Hepatocyte (in vitro differentiated cells): ENCODE results near the gene CFAP126. TPM values are rescaled to one million over a fixed set of nuclear protein-coding genes. Genes with fewer than 3 reads are reported as not detected.

ENCODE experiments used
- DNase-seq: peaks from one replicate; pipeline ENCODE4 v3.0.0-alpha.2; 2016; ENCODE audit warnings: low spot score
- H2AFZ ChIP-seq: fragments of 200-600 bp; sonication (generic); 2 replicates; pipeline ENCODE4 v1.6.0; 2016; ENCODE audit warnings: antibody characterized with exemption, mild to moderate bottlenecking
- H3K27ac ChIP-seq: fragments of 200-600 bp; sonication (generic); 2 replicates; pipeline ENCODE4 v1.5.1; 2016; ENCODE audit warnings: mild to moderate bottlenecking
- H3K27me3 ChIP-seq: fragments of 200-600 bp; sonication (generic); 2 replicates; pipeline ENCODE4 v1.6.1; 2016
- H3K36me3 ChIP-seq: fragments of 200-600 bp; sonication (generic); replicated peaks from 2 replicates; pipeline ENCODE4 v1.5.1; 2016; ENCODE audit warnings: low read depth; ENCODE audit not compliant: insufficient read depth
- H3K4me1 ChIP-seq: fragments of 200-600 bp; sonication (generic); 2 replicates; pipeline ENCODE4 v1.5.1; 2016; ENCODE audit warnings: mild to moderate bottlenecking, moderate library complexity; ENCODE audit not compliant: insufficient read depth
- H3K4me2 ChIP-seq: fragments of 200-600 bp; sonication (generic); 2 replicates; pipeline ENCODE4 v1.6.0; 2016
- H3K4me3 ChIP-seq: fragments of 200-600 bp; sonication (generic); 2 replicates; pipeline ENCODE4 v1.5.1; 2016; ENCODE audit warnings: mild to moderate bottlenecking
- H3K79me2 ChIP-seq: fragments of 200-600 bp; sonication (generic); 2 replicates; pipeline ENCODE4 v1.6.0; 2017; ENCODE audit warnings: mild to moderate bottlenecking
- H3K9me2 ChIP-seq: fragments of 200-600 bp; sonication (generic); replicated peaks from 2 replicates; pipeline ENCODE4 v1.6.0; 2017; ENCODE audit warnings: mild to moderate bottlenecking; ENCODE audit not compliant: insufficient read depth
- H3K9me3 ChIP-seq: fragments of 200-600 bp; sonication (generic); 2 replicates; pipeline ENCODE4 v1.5.1; 2016; ENCODE audit warnings: low read depth, mild to moderate bottlenecking
- H4K20me1 ChIP-seq: fragments of 200-600 bp; sonication (generic); 2 replicates; pipeline ENCODE4 v1.6.0; 2016; ENCODE audit warnings: mild to moderate bottlenecking; ENCODE audit not compliant: insufficient read depth, poor library complexity, severe bottlenecking
- CTCF ChIP-seq: fragments of 200-600 bp; sonication (generic); IDR thresholded peaks from 2 replicates; pipeline ENCODE4 v1.5.1; 2016; ENCODE audit warnings: antibody characterized with exemption, mild to moderate bottlenecking; ENCODE audit not compliant: poor library complexity
- EZH2 ChIP-seq: fragments of 200-600 bp; sonication (generic); IDR thresholded peaks from 2 replicates; pipeline ENCODE4 v1.6.1; 2016; ENCODE audit warnings: antibody characterized with exemption, mild to moderate bottlenecking, borderline replicate concordance
- EZH2phosphoT487 ChIP-seq: fragments of 200-600 bp; sonication (generic); IDR thresholded peaks from one replicate; pipeline ENCODE4 v1.6.1; 2018; ENCODE audit warnings: antibody characterized with exemption, mild to moderate bottlenecking, low read depth, moderate library complexity; ENCODE audit not compliant: unreplicated experiment, severe bottlenecking
- WGBS: methylation state at CpG from one replicate; pipeline ENCODE4 v1.1.6; 2016; ENCODE audit warnings: low lambda C conversion rate; ENCODE audit errors: missing lambda C conversion rate; 5-methylcytosine and 5-hydroxymethylcytosine counted together
- polyA plus RNA-seq: library from polyadenylated mRNA; unstranded; fragments of >200 nt; fragmentation: Nextera tagmentation; extraction: Ambion mirVana; gene quantifications from 2 replicates; pipeline ENCODE4 v1.2.1, GENCODE V29; 2016
- total RNA-seq: library from RNA; depleted of rRNA; stranded (reverse); fragments of >200 nt; gene quantifications from 2 replicates; pipeline ENCODE4 v1.2.3, GENCODE V29; 2014

The CFAP126 gene
- total and polyA plus RNA-seq, 2 experiments from 2014 or later, result not detected

- H3K36me3 ChIP-seq, result no peaks in the 10 kb centered on the region
- H2AFZ ChIP-seq, result no peak overlapping the region
- no peaks in the 10 kb centered on the region for H3K9me3 ChIP-seq
- H3K4me1 ChIP-seq, result peaks cover 4% of the 10 kb centered on the region
- no peak overlapping the region for H3K4me2 ChIP-seq
- no peak for DNase-seq
- H4K20me1 ChIP-seq, result no peaks in the 10 kb centered on the region
- H3K27ac ChIP-seq, result no peak overlapping the region
- no peaks in the 10 kb centered on the region for H3K9me2 ChIP-seq
- TF ChIP-seq CTCF (no peak), EZH2phosphoT487 (no peak), EZH2 (no peak)
- 94% methylated on average over 3 of the region's 3 CpGs for WGBS
- H3K79me2 ChIP-seq, result no peaks in the 10 kb centered on the region
- H3K27me3 ChIP-seq, result no peaks in the 10 kb centered on the region
- no peak overlapping the region for H3K4me3 ChIP-seq
Measured at GRCh38 chr1:161388639-161389038, 21.0 kb upstream of the CFAP126 start.

- Histone ChIP-seq H2AFZ (no peak overlapping the region), H3K4me3 (no peak overlapping the region), H3K9me3 (no peaks in the 10 kb centered on the region), H4K20me1 (no peaks in the 10 kb centered on the region), H3K4me2 (no peak overlapping the region), H3K79me2 (no peaks in the 10 kb centered on the region), H3K4me1 (no peaks in the 10 kb centered on the region), H3K27ac (no peak overlapping the region), H3K9me2 (no peaks in the 10 kb centered on the region), H3K27me3 (no peaks in the 10 kb centered on the region), H3K36me3 (no peaks in the 10 kb centered on the region)
- peak; percentile 77 for TF ChIP-seq CTCF
- TF ChIP-seq EZH2phosphoT487, result no peak
- DNase-seq, result peak; percentile 71
- WGBS, result 57% methylated on average over 4 of the region's 4 CpGs
Measured at GRCh38 chr1:161382214-161383019, 14.7 kb upstream of the CFAP126 start.

GRCh38 chr1:161381707-161382106, 14.0 kb upstream of the CFAP126 start:
- H3K79me2 ChIP-seq, result no peaks in the 10 kb centered on the region
- 79% methylated on average over 5 of the region's 6 CpGs for WGBS
- H3K36me3 ChIP-seq, result no peaks in the 10 kb centered on the region
- no peak overlapping the region for H3K4me2 ChIP-seq
- H3K9me2 ChIP-seq, result no peaks in the 10 kb centered on the region
- H3K4me1 ChIP-seq, result no peaks in the 10 kb centered on the region
- no peak for DNase-seq
- no peak overlapping the region for H3K4me3 ChIP-seq
- no peak overlapping the region for H3K27ac ChIP-seq
- H4K20me1 ChIP-seq, result no peaks in the 10 kb centered on the region
- H3K27me3 ChIP-seq, result no peaks in the 10 kb centered on the region
- H2AFZ ChIP-seq, result no peak overlapping the region
- TF ChIP-seq EZH2phosphoT487 (no peak), CTCF (no peak), EZH2 (no peak)
- no peaks in the 10 kb centered on the region for H3K9me3 ChIP-seq
